H9 (cell line): ENCODE results near the gene ERVH48-1. TPM values are rescaled to one million over a fixed set of nuclear protein-coding genes. Genes with fewer than 3 reads are reported as not detected.

Experiments
- DNase-seq: peaks from one replicate; pipeline ENCODE4 v3.0.0-alpha.2; 2017
- H2AFZ ChIP-seq: one replicate; pipeline ENCODE4 v1.6.1; 2013; ENCODE audit warnings: mild to moderate bottlenecking, low read length, control low read depth, moderate library complexity
- H2AK5ac ChIP-seq: 2 replicates; pipeline ENCODE4 v1.6.1; 2013; ENCODE audit warnings: low read length, control low read depth, mixed read lengths; ENCODE audit not compliant: insufficient read length
- H2BK120ac ChIP-seq: one replicate; pipeline ENCODE4 v1.6.1; 2013; ENCODE audit warnings: low read depth, mild to moderate bottlenecking, low read length, control low read depth, inconsistent platforms; ENCODE audit not compliant: poor library complexity, severe bottlenecking
- H2BK12ac ChIP-seq: 2 replicates; pipeline ENCODE4 v1.6.1; 2013; ENCODE audit warnings: low read length, control low read depth, mixed read lengths, low read depth; ENCODE audit not compliant: insufficient read length
- H2BK15ac ChIP-seq: 2 replicates; pipeline ENCODE4 v1.6.1; 2013; ENCODE audit warnings: low read depth, low read length, control low read depth
- H2BK20ac ChIP-seq: one replicate; pipeline ENCODE4 v1.6.1; 2013; ENCODE audit warnings: low read depth, mild to moderate bottlenecking, low read length, control low read depth, inconsistent platforms; ENCODE audit not compliant: poor library complexity, severe bottlenecking
- H2BK5ac ChIP-seq: 2 replicates; pipeline ENCODE4 v1.6.1; 2013; ENCODE audit warnings: low read length, control low read depth, mixed read lengths; ENCODE audit not compliant: insufficient read length
- H3K14ac ChIP-seq: 2 replicates; pipeline ENCODE4 v1.6.1; 2013; ENCODE audit warnings: low read length, control low read depth; ENCODE audit not compliant: insufficient read depth
- H3K18ac ChIP-seq: 2 replicates; pipeline ENCODE4 v1.6.1; 2013; ENCODE audit warnings: low read depth, mild to moderate bottlenecking, mixed read lengths, low read length, control low read depth; ENCODE audit not compliant: insufficient read length
- H3K23ac ChIP-seq: 2 replicates; pipeline ENCODE4 v1.6.1; 2013; ENCODE audit warnings: low read length, control low read depth, mixed read lengths, low read depth; ENCODE audit not compliant: insufficient read length
- H3K23me2 ChIP-seq: 2 replicates; pipeline ENCODE4 v1.6.1; 2013; ENCODE audit warnings: low read depth, mild to moderate bottlenecking, mixed read lengths, low read length, control low read depth; ENCODE audit not compliant: insufficient read length, poor library complexity, severe bottlenecking
- H3K27ac ChIP-seq: 2 replicates; pipeline ENCODE4 v1.5.1; 2013; ENCODE audit warnings: low read length, control low read depth, mixed read lengths, low read depth; ENCODE audit not compliant: insufficient read length
- H3K27me3 ChIP-seq: 2 replicates; pipeline ENCODE4 v1.6.1; 2013; ENCODE audit warnings: low read length, control low read depth, inconsistent platforms; ENCODE audit not compliant: insufficient read depth
- H3K4ac ChIP-seq: 2 replicates; pipeline ENCODE4 v1.6.1; 2013; ENCODE audit warnings: low read depth, mild to moderate bottlenecking, control low read depth, inconsistent platforms, low read length, moderate library complexity
- H3K4me1 ChIP-seq: 2 replicates; pipeline ENCODE4 v1.6.1; 2013; ENCODE audit warnings: low read length, control low read depth, inconsistent platforms; ENCODE audit not compliant: insufficient read depth
- H3K4me2 ChIP-seq: 2 replicates; pipeline ENCODE4 v1.6.1; 2013; ENCODE audit warnings: low read length, control low read depth, mixed read lengths; ENCODE audit not compliant: insufficient read length, insufficient read depth
- H3K56ac ChIP-seq: 2 replicates; pipeline ENCODE4 v1.6.1; 2013; ENCODE audit warnings: low read depth, mild to moderate bottlenecking, mixed read lengths, low read length, control low read depth; ENCODE audit not compliant: insufficient read length
- H3K79me1 ChIP-seq: 2 replicates; pipeline ENCODE4 v1.6.1; 2013; ENCODE audit warnings: low read depth, mild to moderate bottlenecking, moderate library complexity, low read length, control low read depth, inconsistent platforms; ENCODE audit not compliant: insufficient read depth, poor library complexity, severe bottlenecking
- H3K79me2 ChIP-seq: 2 replicates; pipeline ENCODE4 v1.6.1; 2013; ENCODE audit warnings: low read length, control low read depth, inconsistent platforms; ENCODE audit not compliant: insufficient read depth
- H3K9ac ChIP-seq: 2 replicates; pipeline ENCODE4 v1.6.1; 2013; ENCODE audit warnings: low read length, control low read depth, mixed read lengths; ENCODE audit not compliant: insufficient read length; ENCODE audit errors: extremely low read depth
- H3K9me3 ChIP-seq: one replicate; pipeline ENCODE4 v1.6.1; 2013; ENCODE audit warnings: low read depth, low read length, inconsistent platforms; ENCODE audit not compliant: control insufficient read depth
- H3T11ph ChIP-seq: one replicate; pipeline ENCODE4 v1.6.1; 2013; ENCODE audit warnings: mild to moderate bottlenecking, low read length, control low read depth, inconsistent platforms
- H4K20me1 ChIP-seq: one replicate; pipeline ENCODE4 v1.6.1; 2013; ENCODE audit not compliant: control insufficient read depth, insufficient read length, insufficient read depth
- H4K5ac ChIP-seq: 2 replicates; pipeline ENCODE4 v1.6.1; 2013; ENCODE audit warnings: low read depth, mild to moderate bottlenecking, mixed read lengths, low read length, control low read depth; ENCODE audit not compliant: insufficient read length
- H4K8ac ChIP-seq: replicated peaks from 2 replicates; pipeline ENCODE4 v1.6.1; 2013; ENCODE audit warnings: low read length, control low read depth, mixed read lengths, low read depth; ENCODE audit not compliant: insufficient read length
- H4K91ac ChIP-seq: 2 replicates; pipeline ENCODE4 v1.6.1; 2013; ENCODE audit warnings: low read depth, mild to moderate bottlenecking, moderate library complexity, mixed read lengths, low read length, control low read depth; ENCODE audit not compliant: insufficient read length
- H3K27ac Mint-ChIP-seq, 3 experiments: 2 replicates in 2 of 3; 3 replicates in 1 of 3; pipeline ENCODE4 v1.8.0; 2020 to 2021; ENCODE audit warnings: mixed read lengths in 3 of 3, mild to moderate bottlenecking in 1 of 3, moderate library complexity in 1 of 3
- H3K27me3 Mint-ChIP-seq: 2 replicates; pipeline ENCODE4 v1.8.0; 2021; ENCODE audit warnings: low read depth, mild to moderate bottlenecking, moderate library complexity, mixed read lengths
- H3K36me3 Mint-ChIP-seq, 3 experiments: 2 replicates in 2 of 3; 3 replicates in 1 of 3; pipeline ENCODE4 v1.8.0; 2020 to 2021; ENCODE audit warnings: low read depth in 3 of 3, mixed read lengths in 3 of 3; ENCODE audit not compliant: insufficient read depth in 1 of 3
- H3K4me1 Mint-ChIP-seq, 2 experiments: 2 replicates each; pipeline ENCODE4 v1.8.0; 2020; ENCODE audit warnings: mixed read lengths in 2 of 2
- H3K4me3 Mint-ChIP-seq, 2 experiments: 2 replicates in 1 of 2; 3 replicates in 1 of 2; pipeline ENCODE4 v1.8.0; 2020 to 2021; ENCODE audit warnings: mild to moderate bottlenecking in 2 of 2, mixed read lengths in 2 of 2, moderate library complexity in 1 of 2
- H3K9me3 Mint-ChIP-seq, 2 experiments: 2 replicates in 1 of 2; 3 replicates in 1 of 2; pipeline ENCODE4 v1.8.0; 2020; ENCODE audit warnings: mild to moderate bottlenecking in 2 of 2, mixed read lengths in 2 of 2, moderate library complexity in 1 of 2
- CTCF ChIP-seq: fragments of 200-600 bp; sonication (generic); conservative IDR thresholded peaks from 3 replicates; pipeline ENCODE4 v1.8.0; 2021; ENCODE audit warnings: antibody characterized with exemption, mild to moderate bottlenecking
- WGBS: extraction: QIAGEN DNeasy Blood & Tissue Kit; methylation state at CpG from one replicate; pipeline ENCODE4 v1.1.7; 2013; ENCODE audit warnings: missing lambda C conversion rate, low lambda C conversion rate, mixed read lengths; ENCODE audit not compliant: insufficient read length; ENCODE audit errors: extremely low coverage; 5-methylcytosine and 5-hydroxymethylcytosine counted together
- total RNA-seq: library from RNA; stranded (reverse); gene quantifications from 2 replicates; pipeline ENCODE4 v1.2.1, GENCODE V29; 2021

The ERVH48-1 gene
- total RNA-seq, 1 experiment from 2014 or later: 234 TPM

- no peak for TF ChIP-seq CTCF
- H3K79me1 ChIP-seq: no peaks in the 10 kb centered on the region
- no peaks in the 10 kb centered on the region for H3K4me1 ChIP-seq
- no peak overlapping the region for H2BK15ac ChIP-seq
- no peaks in the 10 kb centered on the region for H3K27me3 ChIP-seq
- H2AK5ac ChIP-seq: no peak overlapping the region
- no peaks in the 10 kb centered on the region for H3K23me2 ChIP-seq
- Mint-ChIP-seq H3K9me3 (peaks cover 0 to 2% of the 10 kb centered on the region in 2 experiments; a peak in 1 of 5 replicates), H3K27me3 (no peaks in the 10 kb centered on the region), H3K27ac (peak overlapping the region in 1 of 3 experiments; percentile 43; a peak in 3 of 7 replicates), H3K36me3 (peaks cover 0 to 1% (median 0%) of the 10 kb centered on the region in 3 experiments; a peak in 1 of 7 replicates), H3K4me1 (peaks cover 28 to 29% of the 10 kb centered on the region in 2 experiments), H3K4me3 (no peak overlapping the region; a peak in 1 of 5 replicates)
- no peak overlapping the region for H3K4me2 ChIP-seq
- no peak overlapping the region; the same call in 1 of the 2 replicates for H3K14ac ChIP-seq
- no peak overlapping the region for H4K91ac ChIP-seq
- no peak overlapping the region for H3K9ac ChIP-seq
- H2BK12ac ChIP-seq: peak overlapping the region; percentile 13
- no peak overlapping the region for H4K5ac ChIP-seq
- H2AFZ ChIP-seq: no peak overlapping the region
- no peak overlapping the region for H2BK20ac ChIP-seq
- no peak overlapping the region for H3K4ac ChIP-seq
- WGBS: no CpG with 5 or more reads among the region's 13 CpGs
- H2BK120ac ChIP-seq: no peak overlapping the region
- no peak overlapping the region for H4K8ac ChIP-seq
- H3K79me2 ChIP-seq: no peaks in the 10 kb centered on the region
- no peak overlapping the region for H3K23ac ChIP-seq
- H3K27ac ChIP-seq: no peak overlapping the region
- no peak overlapping the region for H3T11ph ChIP-seq
- H3K56ac ChIP-seq: no peak overlapping the region
- no peaks in the 10 kb centered on the region for H4K20me1 ChIP-seq
- H3K18ac ChIP-seq: no peak overlapping the region
- H2BK5ac ChIP-seq: no peak overlapping the region
- no peak for DNase-seq
- H3K9me3 ChIP-seq: no peaks in the 10 kb centered on the region
These were observed 39.2 kb upstream of the ERVH48-1 start for GRCh38 chr21:42964546-42965210.
